PC-9 (cell line): Measurements from ENCODE around the gene SH3RF1.

Source experiments
- EZH2 ChIP-seq: fragments of 200-600 bp; sonication (generic); IDR thresholded peaks from 2 replicates; pipeline ENCODE4 v1.8.0; 2017; ENCODE audit warnings: antibody characterized with exemption, low read depth
- TF ChIP-seq, protein P1 (sequence below): fragments of 200-600 bp; sonication (generic); conservative IDR thresholded peaks from 2 replicates; pipeline ENCODE4 v1.6.1; 2017; ENCODE audit warnings: mixed run types, antibody characterized with exemption, mild to moderate bottlenecking, moderate library complexity

DNA sequence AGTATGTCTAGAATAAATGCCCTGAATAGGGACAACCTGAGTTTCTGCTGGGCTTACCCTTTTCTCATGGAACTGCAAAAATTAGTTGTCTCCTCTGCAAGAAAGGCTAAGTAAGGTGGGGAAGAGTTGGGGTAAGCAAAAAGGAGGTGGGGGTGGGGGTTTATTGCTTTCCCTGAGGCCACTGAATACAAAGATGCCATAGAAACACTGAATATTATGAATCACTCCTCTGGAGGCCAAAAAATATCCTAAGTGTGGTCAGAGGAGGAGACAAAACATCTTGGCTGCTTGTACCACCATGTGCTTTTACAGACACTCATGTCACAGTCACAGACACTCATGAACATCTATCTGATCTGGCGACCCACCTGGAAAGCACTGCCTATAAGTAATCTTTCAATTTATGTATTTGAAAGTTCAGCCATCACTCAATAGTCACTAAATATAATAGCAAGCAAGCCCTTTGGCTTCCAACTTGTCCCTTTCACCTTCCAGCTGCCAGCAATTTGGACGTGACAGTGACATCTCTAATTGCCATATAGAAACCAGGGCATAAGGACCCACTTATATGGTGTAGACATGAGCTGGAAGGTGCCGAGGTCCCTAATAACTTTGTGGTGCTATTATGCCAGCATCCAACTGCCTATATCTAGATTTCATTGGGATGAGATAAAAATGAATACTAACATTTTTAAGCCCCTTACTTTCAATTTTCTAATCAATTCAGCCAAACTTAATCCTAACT lies 138.0 kb downstream of the SH3RF1 start:
- TF ChIP-seq EZH2 = no peak
- TF ChIP-seq, protein P1, sequence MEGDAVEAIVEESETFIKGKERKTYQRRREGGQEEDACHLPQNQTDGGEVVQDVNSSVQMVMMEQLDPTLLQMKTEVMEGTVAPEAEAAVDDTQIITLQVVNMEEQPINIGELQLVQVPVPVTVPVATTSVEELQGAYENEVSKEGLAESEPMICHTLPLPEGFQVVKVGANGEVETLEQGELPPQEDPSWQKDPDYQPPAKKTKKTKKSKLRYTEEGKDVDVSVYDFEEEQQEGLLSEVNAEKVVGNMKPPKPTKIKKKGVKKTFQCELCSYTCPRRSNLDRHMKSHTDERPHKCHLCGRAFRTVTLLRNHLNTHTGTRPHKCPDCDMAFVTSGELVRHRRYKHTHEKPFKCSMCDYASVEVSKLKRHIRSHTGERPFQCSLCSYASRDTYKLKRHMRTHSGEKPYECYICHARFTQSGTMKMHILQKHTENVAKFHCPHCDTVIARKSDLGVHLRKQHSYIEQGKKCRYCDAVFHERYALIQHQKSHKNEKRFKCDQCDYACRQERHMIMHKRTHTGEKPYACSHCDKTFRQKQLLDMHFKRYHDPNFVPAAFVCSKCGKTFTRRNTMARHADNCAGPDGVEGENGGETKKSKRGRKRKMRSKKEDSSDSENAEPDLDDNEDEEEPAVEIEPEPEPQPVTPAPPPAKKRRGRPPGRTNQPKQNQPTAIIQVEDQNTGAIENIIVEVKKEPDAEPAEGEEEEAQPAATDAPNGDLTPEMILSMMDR = no peak
